ENCODE results near the gene HS6ST3. TPM values are rescaled to one million over a fixed set of nuclear protein-coding genes. Genes with fewer than 3 reads are reported as not detected.

The HS6ST3 gene
- total and polyA plus RNA-seq, 12 donors = 2.1 to 27.1 (median 6.2) TPM

GRCh38 chr13:96848286-96848685, 758.4 kb downstream of the HS6ST3 start:
- H3K4me1 ChIP-seq (replicated peaks in 1 of 2) = no peaks in the 10 kb centered on the region
- H3K9me3 ChIP-seq (replicated peaks in 1 of 3) = no peaks in the 10 kb centered on the region
- WGBS, 4 donors = 83 to 90% (median 84%) methylated on average over 6 of the region's 6 CpGs
- TF ChIP-seq CTCF (IDR thresholded peaks at IDR 0.05) (no peak), POLR2A (IDR thresholded peaks at IDR 0.05) (no peak)
- intact Hi-C loops (cut with DNase I) = no loop called here
- H3K36me3 ChIP-seq (replicated peaks in 1 of 2) = no peaks in the 10 kb centered on the region
- no peak overlapping the region for H3K27ac ChIP-seq
- H3K4me3 ChIP-seq = no peak overlapping the region
- no peak for DNase-seq
- no peaks in the 10 kb centered on the region for H3K27me3 ChIP-seq

GRCh38 chr13:96849091-96849490, 759.2 kb downstream of the HS6ST3 start:
- DNase-seq = no peak
- H3K27me3 ChIP-seq = no peaks in the 10 kb centered on the region
- WGBS, 4 donors = 83 to 89% (median 86%) methylated on average over 5 of the region's 5 CpGs

GRCh38 chr13:96850538-96851145, 760.7 kb downstream of the HS6ST3 start:
- DNase-seq = no peak
- no peak for TF ChIP-seq POLR2A (IDR thresholded peaks at IDR 0.05)
- H3K4me1 ChIP-seq (replicated peaks in 1 of 2) = no peaks in the 10 kb centered on the region
- no peaks in the 10 kb centered on the region for H3K9me3 ChIP-seq (replicated peaks in 1 of 3)
- 65 to 80% (median 72%) methylated on average over 9 to 10 of the region's 10 CpGs for WGBS, 4 donors
- no peaks in the 10 kb centered on the region for H3K36me3 ChIP-seq (replicated peaks in 1 of 2)
- intact Hi-C loops (cut with DNase I) = no loop called here
- H3K27me3 ChIP-seq = no peaks in the 10 kb centered on the region
- H3K27ac ChIP-seq = no peak overlapping the region
- H3K4me3 ChIP-seq = no peak overlapping the region

More at GRCh38 chr13:96849091-96849490, 759.2 kb downstream of the HS6ST3 start:
- no peaks in the 10 kb centered on the region for H3K36me3 ChIP-seq (replicated peaks in 1 of 2)
- no peak overlapping the region for H3K27ac ChIP-seq
- intact Hi-C loops (cut with DNase I) = no loop called here
- TF ChIP-seq POLR2A (IDR thresholded peaks at IDR 0.05) (no peak), CTCF (IDR thresholded peaks at IDR 0.05) (no peak)
- H3K4me3 ChIP-seq = no peak overlapping the region
- H3K4me1 ChIP-seq (replicated peaks in 1 of 2) = no peaks in the 10 kb centered on the region
- no peaks in the 10 kb centered on the region for H3K9me3 ChIP-seq (replicated peaks in 1 of 3)

- WGBS, 4 donors = 73 to 83% (median 78%) methylated on average over 9 of the region's 9 CpGs
- intact Hi-C loops (cut with DNase I) = no loop called here
- no peak overlapping the region for H3K4me3 ChIP-seq
Measured at GRCh38 chr13:96851856-96852445, 762.0 kb downstream of the HS6ST3 start.

More at GRCh38 chr13:96851856-96852445, 762.0 kb downstream of the HS6ST3 start:
- TF ChIP-seq CTCF (IDR thresholded peaks at IDR 0.05) (no peak), POLR2A (IDR thresholded peaks at IDR 0.05) (no peak)
- Histone ChIP-seq H3K27me3 (no peaks in the 10 kb centered on the region), H3K4me1 (replicated peaks in 1 of 2) (no peaks in the 10 kb centered on the region), H3K9me3 (replicated peaks in 1 of 3) (no peaks in the 10 kb centered on the region), H3K27ac (no peak overlapping the region), H3K36me3 (replicated peaks in 1 of 2) (no peaks in the 10 kb centered on the region)
- DNase-seq = no peak

Measured in adrenal gland (tissue), 12 donors.